Measurements from ENCODE around the gene BCAS3. TPM values are rescaled to one million over a fixed set of nuclear protein-coding genes. Genes with fewer than 3 reads are reported as not detected.
A peak's percentile ranks its signal among the peaks of the same experiment; 100 is the strongest.

Gene BCAS3
- total RNA-seq, 2 donors from 2014 or later: 44.1 to 71.5 TPM

DNA sequence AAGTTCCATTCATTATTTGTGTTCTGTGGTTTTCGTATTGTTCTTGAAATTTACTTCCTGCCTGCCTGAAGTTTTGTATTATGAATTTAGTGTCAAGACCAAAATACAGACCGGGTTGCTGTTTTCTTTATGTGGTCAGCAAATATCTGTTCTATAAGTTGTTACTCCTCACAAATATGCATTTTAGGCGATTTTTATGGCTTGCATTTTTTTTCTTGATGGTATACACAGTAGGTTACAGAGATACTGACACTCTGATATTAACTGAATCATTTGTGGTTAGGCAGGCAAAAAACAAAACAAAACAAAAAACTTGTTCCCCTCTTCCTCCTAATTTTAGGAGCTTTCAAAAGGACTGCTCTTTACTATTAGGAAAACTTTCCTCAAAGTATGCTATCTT lies 52.6 kb downstream of the BCAS3 start:
- no peak for ATAC-seq
- Histone ChIP-seq H3K27me3 (no peaks in the 10 kb centered on the region), H3K27ac (no peak overlapping the region), H3K4me1 (no peaks in the 10 kb centered on the region), H3K9me3 (no peaks in the 10 kb centered on the region), H3K36me3 (replicated peaks in 1 of 2; ENCODE audit: insufficient read depth in 1 of 2, low read depth in 2 of 2) (no peaks in the 10 kb centered on the region), H3K4me3 (no peak overlapping the region)
- WGBS, 2 donors: 60 to 77% methylated on average over 3 of the region's 3 CpGs
- no peak for DNase-seq
- intact Hi-C loops (cut with DNase I): no loop called here
- no peak for TF ChIP-seq POLR2A (IDR thresholded peaks at IDR 0.05)
- TF ChIP-seq, protein P1, sequence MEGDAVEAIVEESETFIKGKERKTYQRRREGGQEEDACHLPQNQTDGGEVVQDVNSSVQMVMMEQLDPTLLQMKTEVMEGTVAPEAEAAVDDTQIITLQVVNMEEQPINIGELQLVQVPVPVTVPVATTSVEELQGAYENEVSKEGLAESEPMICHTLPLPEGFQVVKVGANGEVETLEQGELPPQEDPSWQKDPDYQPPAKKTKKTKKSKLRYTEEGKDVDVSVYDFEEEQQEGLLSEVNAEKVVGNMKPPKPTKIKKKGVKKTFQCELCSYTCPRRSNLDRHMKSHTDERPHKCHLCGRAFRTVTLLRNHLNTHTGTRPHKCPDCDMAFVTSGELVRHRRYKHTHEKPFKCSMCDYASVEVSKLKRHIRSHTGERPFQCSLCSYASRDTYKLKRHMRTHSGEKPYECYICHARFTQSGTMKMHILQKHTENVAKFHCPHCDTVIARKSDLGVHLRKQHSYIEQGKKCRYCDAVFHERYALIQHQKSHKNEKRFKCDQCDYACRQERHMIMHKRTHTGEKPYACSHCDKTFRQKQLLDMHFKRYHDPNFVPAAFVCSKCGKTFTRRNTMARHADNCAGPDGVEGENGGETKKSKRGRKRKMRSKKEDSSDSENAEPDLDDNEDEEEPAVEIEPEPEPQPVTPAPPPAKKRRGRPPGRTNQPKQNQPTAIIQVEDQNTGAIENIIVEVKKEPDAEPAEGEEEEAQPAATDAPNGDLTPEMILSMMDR (IDR thresholded peaks at IDR 0.05): no peak

DNA sequence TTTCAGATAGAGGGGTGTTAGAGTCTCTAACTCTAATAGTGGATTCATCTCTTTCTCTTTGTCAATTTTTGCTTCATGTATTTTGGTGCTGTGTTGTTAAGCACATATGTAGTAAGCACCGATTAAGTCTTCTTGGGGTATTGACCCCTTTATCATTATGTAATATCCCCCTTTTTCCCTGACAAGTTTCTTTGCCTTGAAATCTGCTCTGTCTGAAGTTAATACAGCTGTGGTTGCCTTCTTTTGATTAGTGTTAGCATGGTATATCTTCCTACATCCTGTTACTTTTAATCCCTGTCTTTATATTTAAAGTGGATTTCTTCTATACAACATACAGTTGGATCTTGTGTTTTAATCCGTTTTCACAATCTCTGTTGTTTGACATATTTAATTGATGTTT lies 60.6 kb downstream of the BCAS3 start:
- no peak for DNase-seq
- Histone ChIP-seq H3K4me3 (no peak overlapping the region), H3K36me3 (replicated peaks in 1 of 2; ENCODE audit: insufficient read depth in 1 of 2, low read depth in 2 of 2) (no peaks in the 10 kb centered on the region), H3K9me3 (no peaks in the 10 kb centered on the region), H3K4me1 (no peaks in the 10 kb centered on the region), H3K27me3 (no peaks in the 10 kb centered on the region), H3K27ac (no peak overlapping the region)
- ATAC-seq: no peak
- intact Hi-C loops (cut with DNase I): no loop called here
- 69 to 73% methylated on average over 2 of the region's 2 CpGs for WGBS, 2 donors
- TF ChIP-seq POLR2A (IDR thresholded peaks at IDR 0.05): no peak
- TF ChIP-seq, protein P1 (IDR thresholded peaks at IDR 0.05): no peak

DNA sequence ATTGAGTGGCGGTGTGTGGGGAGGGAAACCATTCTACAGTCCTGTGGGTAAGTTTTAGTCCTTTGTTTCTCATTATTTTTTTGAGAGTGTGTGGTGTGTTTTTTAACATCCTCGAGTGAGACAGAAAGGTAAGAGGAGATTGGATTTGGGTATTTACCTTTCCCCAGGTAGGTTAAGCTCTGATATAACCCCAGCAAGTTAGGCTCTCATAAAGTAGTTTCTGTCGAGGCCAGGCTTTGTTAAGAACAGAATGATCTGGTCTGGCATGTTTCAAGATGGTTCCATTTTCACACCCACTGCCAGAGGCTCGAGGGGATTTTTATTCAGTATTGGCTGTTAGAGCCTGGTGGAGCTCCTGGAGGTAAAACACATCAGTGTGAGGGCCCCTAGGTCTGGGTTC lies 62.9 kb downstream of the BCAS3 start:
- WGBS, 2 donors: 88 to 97% methylated on average over 4 of the region's 4 CpGs
- TF ChIP-seq, protein P1 (IDR thresholded peaks at IDR 0.05): no peak
- no peak for TF ChIP-seq POLR2A (IDR thresholded peaks at IDR 0.05)

DNA sequence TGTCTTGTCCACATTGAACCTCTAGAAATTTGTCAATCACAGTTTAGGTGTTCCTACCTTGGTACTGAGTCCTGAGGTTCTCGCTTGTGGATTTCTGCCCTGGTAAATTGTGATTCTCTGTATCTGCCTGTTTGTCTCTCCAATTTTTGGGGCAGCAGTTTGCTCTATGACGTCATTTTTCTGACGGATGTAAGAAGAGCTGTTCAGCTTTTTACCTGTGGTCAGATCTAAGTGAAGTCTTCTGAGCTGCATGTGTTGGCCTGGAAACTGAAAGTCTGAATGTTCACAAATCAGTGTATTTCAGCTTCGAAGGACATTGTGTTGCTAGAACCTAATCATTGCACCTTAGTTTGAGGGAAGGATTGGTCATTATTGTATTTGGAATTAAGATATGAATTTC lies 63.4 kb downstream of the BCAS3 start:
- TF ChIP-seq POLR2A (IDR thresholded peaks at IDR 0.05): no peak
- TF ChIP-seq, protein P1 (IDR thresholded peaks at IDR 0.05): no peak
- no peaks in the 10 kb centered on the region for H3K36me3 ChIP-seq (replicated peaks in 1 of 2; ENCODE audit: insufficient read depth in 1 of 2, low read depth in 2 of 2)
- H3K27me3 ChIP-seq: no peaks in the 10 kb centered on the region
- no peaks in the 10 kb centered on the region for H3K9me3 ChIP-seq
- H3K4me3 ChIP-seq: no peak overlapping the region
- 91 to 93% methylated on average over 4 of the region's 4 CpGs for WGBS, 2 donors
- H3K4me1 ChIP-seq: no peaks in the 10 kb centered on the region
- no peak for DNase-seq
- no peak overlapping the region for H3K27ac ChIP-seq
- ATAC-seq: no peak
- intact Hi-C loops (cut with DNase I): no loop called here

More for the DNA sequence above, 62.9 kb downstream of the BCAS3 start:
- DNase-seq: no peak
- no peak overlapping the region for H3K4me3 ChIP-seq
- no peak overlapping the region for H3K27ac ChIP-seq
- H3K9me3 ChIP-seq: no peaks in the 10 kb centered on the region
- intact Hi-C loops (cut with DNase I): no loop called here
- no peaks in the 10 kb centered on the region for H3K4me1 ChIP-seq
- H3K27me3 ChIP-seq: no peaks in the 10 kb centered on the region
- ATAC-seq: no peak
- no peaks in the 10 kb centered on the region for H3K36me3 ChIP-seq (replicated peaks in 1 of 2; ENCODE audit: insufficient read depth in 1 of 2, low read depth in 2 of 2)

DNA sequence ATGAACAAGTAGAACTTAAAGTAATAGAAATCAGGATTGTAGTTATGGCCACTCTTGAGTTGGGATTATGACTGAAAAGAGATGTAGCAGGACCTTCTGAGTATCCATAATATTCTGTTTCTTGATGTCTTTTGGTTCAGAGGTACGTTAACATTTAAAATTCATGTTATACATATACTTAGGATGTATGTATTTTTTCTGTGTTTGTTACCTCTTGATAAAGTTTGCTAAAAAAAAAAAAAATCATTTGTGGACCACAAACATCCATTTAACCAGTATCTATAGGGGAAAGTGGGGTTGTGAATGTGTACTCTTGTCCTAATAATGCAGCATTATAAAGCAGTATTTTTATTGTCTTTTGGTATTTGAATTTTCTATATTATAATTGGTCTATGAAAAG lies 65.6 kb downstream of the BCAS3 start:
- intact Hi-C loops (cut with DNase I): no loop called here

More for the DNA sequence above, 65.6 kb downstream of the BCAS3 start:
- Histone ChIP-seq H3K27me3 (no peaks in the 10 kb centered on the region), H3K4me1 (no peaks in the 10 kb centered on the region), H3K36me3 (replicated peaks in 1 of 2; ENCODE audit: insufficient read depth in 1 of 2, low read depth in 2 of 2) (no peaks in the 10 kb centered on the region), H3K4me3 (no peak overlapping the region), H3K9me3 (no peaks in the 10 kb centered on the region), H3K27ac (peak overlapping the region in 3 of 4 donors; percentile 57 to 64 (median 63))
- TF ChIP-seq, protein P1 (IDR thresholded peaks at IDR 0.05): no peak
- no peak for TF ChIP-seq POLR2A (IDR thresholded peaks at IDR 0.05)
- 95 to 100% methylated on average over 1 of the region's 1 CpG for WGBS, 2 donors
- DNase-seq (no peak), ATAC-seq (no peak)

Data from body of pancreas (tissue), 4 donors.